Head of caudate nucleus (tissue), 42 donors: Measurements from ENCODE around the gene NUP214.
"Not testable (repeated sequence)": the region's sequence is repeated elsewhere in the genome, so short reads cannot be mapped to it uniquely, and the experiment has no call there.

Source experiments
- DNase-seq, 42 donors: peaks; one replicate each; pipeline versions ENCODE4 v3.0.0 to v3.0.0-alpha.2; 2020 to 2021; ENCODE audit warnings: mixed read lengths in 7 of 42
- intact Hi-C: fragments of 100-400 bp; cut with DNase I; formaldehyde crosslinking; loops from one replicate; pipeline ENCODE4 v1.15.0; 2022

The NUP214 gene

DNA sequence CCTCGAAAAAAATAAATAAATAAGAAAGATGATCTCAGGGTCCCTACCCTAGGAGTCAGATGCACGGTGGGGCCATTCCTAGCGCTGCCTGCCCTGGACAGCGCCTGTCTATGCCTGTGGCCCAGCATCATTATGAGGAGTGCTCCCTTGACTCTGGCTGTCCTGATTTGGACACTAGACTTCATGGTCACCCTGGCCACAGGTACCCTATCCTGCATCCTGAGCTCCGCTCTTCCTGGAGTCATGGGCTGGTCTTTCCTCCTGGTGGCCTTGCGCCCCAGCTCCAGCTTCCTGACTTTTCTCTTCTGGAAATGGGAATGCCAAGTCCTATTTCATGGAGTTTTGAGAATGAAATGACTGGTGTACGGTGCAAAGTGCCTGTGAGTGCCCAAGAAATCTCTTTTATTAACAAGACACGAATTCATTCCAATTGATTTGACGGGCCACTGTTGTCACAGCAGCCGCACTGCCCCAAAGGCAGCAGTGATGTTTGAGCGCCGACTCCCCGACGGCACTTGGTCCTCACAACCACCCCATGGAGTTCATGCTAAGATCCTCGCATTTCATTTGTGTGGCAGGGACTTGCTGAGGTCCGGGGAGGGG, 29.6 kb upstream of the NUP214 start:
- intact Hi-C loops = no loop called here
- DNase-seq = no peak

DNA sequence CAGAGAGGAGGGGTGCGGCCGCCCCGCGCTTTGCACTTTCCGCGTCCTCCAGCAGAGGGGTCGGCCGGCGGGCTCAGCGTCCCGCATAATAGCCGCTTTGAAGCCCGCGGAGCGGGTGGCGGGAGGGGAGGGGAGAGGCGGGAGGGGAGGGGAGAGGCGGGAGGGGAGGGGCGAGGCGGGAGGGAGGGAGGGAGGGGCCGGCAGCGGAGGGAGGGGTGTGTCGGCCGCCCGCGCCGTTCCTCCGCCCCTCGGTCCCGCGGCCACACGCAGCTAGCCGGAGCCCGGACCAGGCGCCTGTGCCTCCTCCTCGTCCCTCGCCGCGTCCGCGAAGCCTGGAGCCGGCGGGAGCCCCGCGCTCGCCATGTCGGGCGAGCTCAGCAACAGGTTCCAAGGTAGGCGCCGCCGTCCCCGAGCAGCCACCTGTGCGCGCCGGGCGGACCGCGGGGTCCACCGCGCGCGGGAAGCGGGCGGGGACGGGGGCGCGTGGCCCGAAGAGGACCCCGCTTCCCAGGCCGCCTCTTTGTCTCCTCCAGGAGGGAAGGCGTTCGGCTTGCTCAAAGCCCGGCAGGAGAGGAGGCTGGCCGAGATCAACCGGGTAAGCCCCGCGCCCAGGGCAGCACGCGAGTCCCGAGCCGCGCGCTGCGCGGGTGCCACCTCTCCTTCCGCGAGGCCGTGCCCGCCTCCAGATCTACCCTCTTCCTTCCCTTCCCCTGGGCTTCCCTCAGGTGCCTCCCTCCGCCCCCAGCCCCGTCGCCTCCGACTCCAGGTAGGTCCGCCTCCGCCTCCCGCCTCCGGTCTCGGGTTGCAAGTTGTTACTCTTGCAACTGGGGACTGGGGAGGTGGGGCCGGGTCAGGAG, 28.9 kb upstream of the NUP214 start, which contains the start of gene AIF1L:
AIF1L (plus strand) TSS at position 263 of the 857 bp plus-strand sequence; CDS start at position 362, 99 bp downstream.
- intact Hi-C loops = no loop called here
- peak; percentile 55 to 91 (median 80) for DNase-seq

DNA sequence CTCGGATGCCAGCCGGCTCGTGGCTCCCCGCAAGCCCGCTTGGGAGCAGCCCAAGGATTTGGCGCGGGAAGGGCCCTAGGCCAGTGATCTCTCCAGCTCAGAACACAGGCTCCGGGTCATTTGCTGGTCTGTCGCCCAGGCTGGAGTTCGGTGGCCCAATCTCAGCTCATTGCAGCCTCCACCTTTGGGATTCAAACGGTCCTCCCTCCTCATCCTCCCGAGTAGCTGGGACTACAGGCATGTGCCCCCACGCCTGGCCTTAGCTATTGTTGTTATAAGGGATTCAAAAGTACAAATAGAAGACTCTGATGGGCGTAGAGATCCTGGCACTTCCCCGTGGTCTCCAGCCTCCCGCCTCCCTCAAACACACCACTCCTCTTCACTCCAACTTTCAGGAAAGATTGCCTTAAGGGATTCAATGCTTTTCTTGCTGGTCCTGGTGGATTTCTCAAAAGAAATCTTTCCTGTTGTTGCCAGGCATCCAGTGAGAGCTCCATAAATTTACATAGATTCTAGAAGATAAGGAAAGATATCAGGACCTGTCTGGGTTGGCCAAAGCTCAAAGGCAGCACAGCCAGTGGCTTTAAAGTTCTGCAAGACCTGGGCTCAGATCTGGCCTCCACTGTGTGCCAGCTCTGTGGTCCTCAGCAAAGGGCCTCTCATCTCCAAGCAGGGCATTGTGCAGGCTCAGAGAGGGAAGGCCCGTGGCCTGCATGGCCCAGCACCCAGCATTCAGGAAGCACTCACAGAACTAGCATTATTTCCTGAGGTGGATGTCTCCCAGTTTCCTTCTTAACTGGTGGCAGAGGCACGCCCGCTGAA, 28.0 kb upstream of the NUP214 start:
- peak in 5 of 42 donors; percentile 20 to 45 (median 34) for DNase-seq

DNA sequence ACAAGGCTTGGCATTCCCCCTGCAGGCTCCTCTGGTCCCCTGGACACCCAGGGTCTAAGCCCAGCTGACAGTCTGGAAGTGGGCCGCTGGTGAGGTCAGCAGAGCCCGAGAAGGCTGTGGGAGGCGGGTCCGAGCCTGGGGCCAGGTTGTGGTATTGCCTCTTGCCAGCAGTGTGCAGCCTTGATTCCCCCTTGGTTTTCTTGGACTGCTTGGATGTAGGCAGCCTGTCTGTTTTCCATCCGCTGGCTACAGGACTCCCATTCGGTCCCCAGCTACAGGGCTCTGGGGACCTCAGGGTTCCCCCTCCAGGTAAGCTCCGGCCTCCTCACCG, 27.5 kb upstream of the NUP214 start:
- DNase-seq = peak in 12 of 42 donors; percentile 10 to 72 (median 36)
- intact Hi-C loops = no loop called here

More for the DNA sequence above, 28.0 kb upstream of the NUP214 start:
- intact Hi-C loops = no loop called here

DNA sequence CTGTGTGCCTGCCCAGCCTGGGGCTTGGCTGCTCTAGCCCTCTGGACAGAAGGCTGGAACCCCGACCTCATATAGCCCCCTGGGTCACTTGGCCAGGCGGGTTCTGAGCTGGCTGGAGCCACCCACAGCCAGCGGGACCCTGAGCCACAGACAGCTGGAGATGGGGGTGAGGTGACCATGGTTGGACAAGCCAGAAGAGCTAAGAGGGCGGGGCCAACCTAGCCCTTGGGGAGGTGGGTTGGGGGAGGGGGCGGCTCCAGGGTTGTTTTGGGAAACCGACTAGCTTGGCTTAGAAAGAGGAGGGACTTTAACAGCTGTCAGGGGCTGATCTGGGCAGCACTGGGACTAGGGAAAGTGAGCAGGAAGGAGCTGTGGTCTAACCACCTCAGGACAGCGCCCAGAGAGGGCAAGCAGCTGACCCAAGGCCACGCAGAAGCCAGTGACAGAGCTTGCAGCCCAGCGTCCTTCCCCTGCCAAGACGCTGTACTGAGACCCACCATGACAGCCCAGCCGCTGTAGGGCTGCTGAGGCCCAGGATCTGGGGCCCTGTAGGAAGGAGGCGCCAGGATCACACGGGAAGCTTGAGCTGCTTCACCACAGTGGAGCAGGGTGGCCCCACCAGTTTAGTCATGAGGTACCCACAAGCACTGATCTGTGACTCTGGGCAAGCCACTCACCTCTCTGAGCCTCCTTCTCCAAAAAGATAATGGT, 26.8 kb upstream of the NUP214 start:
- intact Hi-C loops = no loop called here
- DNase-seq = no peak

DNA sequence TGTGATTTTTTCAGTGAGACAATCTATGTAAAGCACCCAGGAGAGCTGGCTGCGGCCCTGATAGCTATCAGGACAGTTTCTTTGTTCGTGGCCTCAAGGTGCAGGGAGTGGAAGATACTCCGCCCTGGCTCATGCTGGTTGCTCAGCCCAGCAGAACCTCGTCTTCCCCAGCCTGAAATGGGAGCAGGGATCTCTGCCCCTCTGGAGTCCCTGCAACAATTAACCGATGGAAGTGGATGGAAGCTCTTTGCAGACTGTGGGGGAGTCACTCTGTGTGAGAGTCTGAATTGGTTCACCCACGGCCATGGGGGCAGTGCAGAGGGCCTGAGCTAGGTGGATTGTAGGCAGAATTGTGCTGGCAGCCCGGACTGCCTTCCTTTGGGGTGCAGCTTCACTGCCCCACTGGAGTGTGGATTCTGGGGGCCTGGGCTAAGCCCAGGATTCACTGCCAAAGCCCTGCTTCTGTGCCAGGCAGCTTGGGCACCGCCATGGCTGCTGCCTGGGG, 26.2 kb upstream of the NUP214 start:
- intact Hi-C loops = no loop called here
- peak in 2 of 42 donors; percentile 7 to 39 for DNase-seq

DNA sequence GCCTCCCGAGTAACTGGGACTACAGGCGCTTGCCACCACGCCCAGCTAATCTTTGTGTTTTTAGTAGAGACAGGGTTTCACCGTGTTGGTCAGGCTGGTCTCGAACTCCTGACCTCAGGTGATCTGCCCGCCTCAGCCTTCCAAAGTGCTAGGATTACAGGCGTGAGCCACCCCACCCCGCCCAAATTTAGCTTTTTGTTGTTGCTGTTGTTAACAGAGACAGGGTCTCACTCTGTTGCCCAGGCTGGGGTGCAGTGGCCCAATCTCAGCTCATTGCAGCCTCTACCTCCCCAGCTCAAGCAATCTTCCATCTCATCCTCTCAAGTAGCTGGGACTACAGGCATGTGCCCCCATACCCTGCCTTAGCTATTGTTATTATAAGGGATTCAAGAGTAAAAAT, 25.5 kb upstream of the NUP214 start:
- DNase-seq, intact Hi-C loops: not testable (repeated sequence)

DNA sequence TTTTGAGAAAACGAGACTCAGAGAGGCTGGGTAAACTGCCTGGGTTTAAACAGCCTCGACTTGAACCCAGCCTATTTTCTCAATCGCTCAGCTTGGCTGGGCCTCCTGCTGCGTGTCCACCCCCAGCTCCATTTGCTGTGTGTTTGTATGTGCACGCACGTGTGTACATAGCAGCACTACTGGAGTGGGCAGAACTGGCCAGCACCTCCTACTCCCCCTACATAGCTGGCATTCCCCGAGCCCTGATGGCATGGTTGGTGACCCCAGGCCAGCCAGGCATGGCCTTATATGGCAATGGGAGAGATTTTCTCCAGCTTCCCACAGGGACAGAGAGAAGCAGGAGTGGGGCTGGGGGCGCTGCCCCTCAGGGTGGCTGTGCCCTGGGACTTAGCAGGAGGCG, 24.9 kb upstream of the NUP214 start:
- DNase-seq = no peak
- intact Hi-C loops = no loop called here

DNA sequence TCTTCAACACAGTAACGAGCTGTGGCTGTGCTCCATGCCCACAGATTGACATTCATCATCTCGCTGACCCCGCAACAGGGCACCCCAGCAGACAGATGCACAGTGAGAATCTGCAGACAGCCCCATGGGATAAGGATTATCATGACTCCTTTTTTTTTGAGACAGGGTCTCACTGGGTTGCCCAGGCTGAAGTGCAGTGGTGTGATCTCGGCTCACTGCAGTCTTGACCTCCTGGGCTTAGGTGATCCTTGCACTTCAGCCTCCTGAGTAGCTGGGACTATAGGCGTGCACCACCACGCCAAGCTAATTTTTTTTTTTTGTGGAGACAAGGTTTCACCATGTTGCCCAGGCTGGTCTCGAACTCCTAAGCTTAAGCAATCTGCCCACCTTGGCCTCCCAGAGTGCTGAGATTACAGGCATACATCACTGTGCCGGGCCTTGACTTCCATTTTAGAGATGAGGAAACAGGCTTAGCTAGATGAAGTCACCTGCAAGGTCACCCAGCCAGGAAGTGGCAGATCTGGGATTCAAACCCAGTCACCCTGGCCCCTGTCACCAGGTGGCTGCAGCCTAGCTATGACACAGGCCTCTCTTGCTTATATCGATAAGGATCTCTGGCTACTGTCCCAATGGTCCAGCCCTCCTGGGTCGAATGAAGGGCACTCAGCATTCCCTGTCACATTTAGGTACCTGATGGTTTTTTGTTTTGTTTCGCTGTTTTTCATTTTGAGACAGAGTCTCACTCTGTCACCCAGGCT, 24.0 kb upstream of the NUP214 start:
- intact Hi-C loops = no loop called here
- DNase-seq = no peak

DNA sequence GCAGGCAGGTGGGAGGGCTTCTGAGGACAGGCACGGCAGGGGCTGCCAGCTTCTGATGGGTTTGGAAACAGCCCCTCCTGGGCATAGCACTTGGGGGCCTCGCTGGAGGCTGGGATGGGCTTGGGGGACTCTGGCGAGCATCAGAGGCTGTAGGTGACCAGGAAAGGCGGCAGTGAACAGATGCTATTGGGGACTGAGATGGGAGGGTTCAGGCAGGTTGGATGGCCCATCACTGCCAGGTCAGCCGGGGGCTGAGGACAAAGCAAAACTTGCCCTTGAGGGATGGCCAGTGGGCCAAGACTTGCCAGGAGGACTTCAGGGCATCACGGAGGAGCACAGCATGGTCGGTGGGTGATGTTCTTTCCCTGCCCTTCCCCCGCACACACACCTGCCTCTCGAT, 22.4 kb upstream of the NUP214 start:
- DNase-seq = no peak
- intact Hi-C loops = no loop called here

DNA sequence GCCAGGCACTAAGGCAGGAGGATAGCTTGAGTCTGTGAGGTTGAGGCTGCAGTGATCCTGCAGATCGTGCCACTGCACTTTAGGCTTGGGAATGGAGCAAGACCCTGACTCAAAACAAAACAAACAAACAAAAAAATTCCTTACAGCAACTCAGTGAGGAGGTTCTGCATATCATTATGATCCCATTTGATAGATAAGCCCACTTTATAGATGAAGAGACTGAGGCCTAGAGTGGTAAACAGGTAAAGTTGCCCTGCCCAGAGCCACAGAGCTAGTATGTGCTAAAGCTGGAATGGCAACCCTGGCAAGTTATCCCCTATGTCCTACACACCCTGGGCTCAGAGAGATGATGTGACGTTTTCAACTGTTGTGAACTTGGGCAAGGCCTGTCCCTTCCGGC, 21.9 kb upstream of the NUP214 start:
- no peak for DNase-seq
- intact Hi-C loops = no loop called here

DNA sequence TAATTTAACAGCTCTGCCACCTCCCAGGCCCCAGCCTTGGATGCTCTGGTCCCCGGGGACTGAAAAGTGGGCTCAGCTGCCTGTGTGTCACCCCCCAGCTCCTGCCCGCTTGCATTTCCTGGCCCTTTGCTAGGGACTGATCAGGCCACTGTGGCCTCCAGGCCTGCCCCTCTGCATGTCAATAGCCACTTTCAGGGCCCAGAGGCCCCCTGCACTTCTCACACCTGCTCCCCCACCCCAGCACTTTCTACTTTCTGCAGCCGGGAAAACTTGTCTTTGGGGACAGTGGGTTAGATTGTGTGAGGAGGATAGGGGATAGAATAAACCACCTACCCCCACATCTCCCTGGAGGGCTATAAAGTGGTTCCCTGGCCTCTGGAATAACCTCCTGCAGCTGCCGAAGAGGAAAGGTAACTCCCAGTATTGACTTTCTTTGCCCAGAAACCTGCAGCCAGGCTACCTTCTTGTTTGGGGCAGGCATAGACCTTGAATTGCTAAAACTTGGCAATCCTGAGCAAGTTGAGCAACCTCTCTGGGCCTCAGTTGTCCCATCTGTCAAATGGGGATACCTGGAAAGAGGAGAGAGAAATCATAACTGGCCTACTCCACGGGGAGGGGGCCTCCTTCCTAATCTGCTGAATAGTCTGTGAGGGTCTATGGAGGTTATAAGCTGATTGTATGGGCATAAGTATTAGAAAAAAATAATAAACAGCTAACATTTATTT, 21.2 kb upstream of the NUP214 start:
- intact Hi-C loops = no loop called here
- no peak for DNase-seq

DNA sequence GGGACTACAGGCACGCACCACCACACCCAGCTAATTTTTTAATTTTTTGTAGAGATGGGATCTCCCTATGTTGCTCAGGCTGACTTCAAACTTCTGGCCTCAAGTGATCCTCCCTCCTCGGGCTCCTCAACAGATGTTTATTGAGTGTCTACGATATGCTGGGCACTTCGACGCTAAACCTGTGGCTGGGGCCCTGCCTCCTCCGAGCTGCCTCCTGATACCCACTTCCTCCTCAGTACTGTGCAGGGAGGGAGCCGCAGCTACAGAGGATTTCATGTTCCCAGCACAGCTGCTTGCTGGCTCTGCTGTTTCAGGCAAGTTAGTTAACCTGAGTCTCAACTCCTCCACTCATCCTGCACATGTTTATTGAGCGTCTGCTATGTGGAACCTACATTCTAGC, 19.4 kb upstream of the NUP214 start:
- intact Hi-C loops = no loop called here
- DNase-seq = no peak

DNA sequence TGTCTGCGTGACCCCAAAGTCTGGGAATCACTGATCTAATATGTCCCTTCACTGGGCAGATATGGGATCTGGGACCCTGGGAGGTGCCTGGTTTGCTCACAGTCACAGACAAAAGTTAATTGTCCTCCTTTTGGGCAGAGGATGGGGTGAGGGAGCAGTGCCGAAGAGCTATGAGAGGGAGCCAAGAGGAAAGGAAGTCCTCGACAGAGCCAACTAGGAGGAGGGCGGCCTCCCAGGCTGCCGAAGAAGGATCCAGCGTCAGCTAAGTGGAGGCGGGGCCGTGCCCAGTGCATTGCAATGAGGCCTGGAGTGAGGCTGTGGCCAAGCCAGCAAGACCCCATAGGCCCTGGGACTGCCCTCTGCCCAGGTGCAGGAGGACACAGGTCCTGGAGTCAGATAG, 17.6 kb upstream of the NUP214 start:
- DNase-seq = peak in 28 of 42 donors; percentile 28 to 79 (median 56)
- intact Hi-C loops = no loop called here

DNA sequence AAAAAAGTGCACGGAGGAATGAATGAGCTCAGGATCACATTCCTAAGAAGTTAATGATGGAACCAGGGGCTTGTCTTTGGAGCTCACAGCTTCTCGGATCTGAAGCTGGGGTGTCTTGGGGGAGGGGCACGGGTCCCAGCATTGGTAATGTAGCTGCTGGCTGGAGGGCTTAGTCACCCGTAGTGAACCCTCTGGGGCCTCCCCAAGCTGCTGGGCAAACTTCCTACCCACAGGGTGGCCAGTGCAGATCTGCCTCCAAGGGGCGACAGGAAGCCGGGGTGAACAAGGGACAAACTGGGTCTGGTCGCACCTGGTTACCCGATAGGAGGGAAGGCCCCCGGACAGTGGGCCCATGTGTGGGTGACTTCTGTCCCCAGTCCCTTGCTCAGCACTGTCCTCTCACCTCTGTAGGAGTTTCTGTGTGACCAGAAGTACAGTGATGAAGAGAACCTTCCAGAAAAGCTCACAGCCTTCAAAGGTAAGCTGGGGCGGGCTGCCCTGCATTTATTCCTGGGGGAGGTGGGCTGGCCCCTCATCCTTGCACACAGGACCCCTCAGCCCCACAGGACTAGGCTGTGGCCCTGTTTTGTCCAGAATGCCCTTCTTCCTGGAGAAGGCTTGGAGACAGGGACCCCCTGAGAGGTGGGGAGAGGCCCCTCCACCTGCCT, 14.1 kb upstream of the NUP214 start:
- peak in 8 of 42 donors; percentile 24 to 72 (median 46) for DNase-seq
- intact Hi-C loops = no loop called here

DNA sequence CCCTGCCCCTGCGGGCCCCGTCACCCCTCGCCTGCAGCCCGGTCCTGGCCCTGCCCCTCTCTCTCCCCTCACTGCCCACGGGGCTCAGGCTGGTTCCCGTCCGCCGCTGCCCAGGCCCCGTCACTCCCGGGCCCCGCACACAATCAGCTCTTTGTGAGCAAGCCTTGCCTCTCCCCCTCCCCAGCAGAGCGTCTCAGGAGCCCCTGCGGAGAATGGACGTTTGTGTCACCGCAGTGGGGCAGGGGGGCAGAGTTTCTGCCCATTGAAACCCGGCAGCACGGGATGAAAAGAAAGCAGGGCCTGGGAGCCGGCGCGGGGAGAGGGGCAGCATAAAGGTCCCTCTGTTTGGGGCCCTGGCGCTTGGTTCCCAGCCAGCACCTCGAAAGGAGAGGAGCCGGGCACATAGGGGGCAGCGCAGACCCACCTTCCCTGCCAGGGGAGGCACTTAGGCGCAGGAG, 13.5 kb upstream of the NUP214 start:
- intact Hi-C loops = no loop called here
- DNase-seq = peak; percentile 82 to 98 (median 94)
